Left renal cortex interstitium (tissue), 4 donors: ENCODE results near the gene ESR1. TPM values are rescaled to one million over a fixed set of nuclear protein-coding genes. Genes with fewer than 3 reads are reported as not detected.
A peak's percentile ranks its signal among the peaks of the same experiment; 100 is the strongest.

Source experiments
- DNase-seq, 4 donors: peaks; one replicate each; pipeline ENCODE4 v3.0.0-alpha.2; 2013; ENCODE audit warnings: low read depth in 4 of 4, low spot score in 2 of 4, missing footprints in 1 of 4
- polyA plus RNA-seq, 4 donors: library from polyadenylated mRNA; unstranded; fragments of 120-200 nt; gene quantifications; one replicate each; pipeline ENCODE4 v1.2.1, GENCODE V29; 2013; ENCODE audit not compliant: insufficient read length in 4 of 4

Gene ESR1
- 1 to 10 TPM in 2 of 4 donors, under 1 TPM in 2; 0.46 to 2.7 (median 1.3) TPM for polyA plus RNA-seq

- no peak for DNase-seq
These were observed at the start of gene ESR1 for GRCh38 chr6:151807513-151808370. Gene ESR1 (plus strand): TSS chr6:151807682. CDS start chr6:151807913, 231 bp downstream.

- no peak for DNase-seq
These were observed 47.0 kb upstream of the ESR1 start for GRCh38 chr6:151760486-151760885.

GRCh38 chr6:151761851-151762250, 45.6 kb upstream of the ESR1 start:
- DNase-seq: no peak

GRCh38 chr6:151762817-151763216, 44.7 kb upstream of the ESR1 start:
- DNase-seq: no peak

GRCh38 chr6:151763303-151763702, 44.2 kb upstream of the ESR1 start:
- no peak for DNase-seq

- DNase-seq: peak in 3 of 4 donors; percentile 23 to 45 (median 31)
These were observed 43.4 kb upstream of the ESR1 start for GRCh38 chr6:151763938-151764680.

GRCh38 chr6:151765444-151765886, 42.0 kb upstream of the ESR1 start:
- DNase-seq: peak in 3 of 4 donors; percentile 19 to 59 (median 43)

- no peak for DNase-seq
These were observed 35.0 kb upstream of the ESR1 start for GRCh38 chr6:151772446-151772845.

GRCh38 chr6:151773382-151773781, 34.1 kb upstream of the ESR1 start:
- no peak for DNase-seq

GRCh38 chr6:151782560-151782959, 24.9 kb upstream of the ESR1 start:
- DNase-seq: no peak

GRCh38 chr6:151783692-151784091, 23.8 kb upstream of the ESR1 start:
- DNase-seq: no peak

- DNase-seq: no peak
These were observed 22.9 kb upstream of the ESR1 start for GRCh38 chr6:151784441-151785214.

GRCh38 chr6:151796842-151797530, 10.5 kb upstream of the ESR1 start:
- DNase-seq: no peak

GRCh38 chr6:151803743-151804142, 3.7 kb upstream of the ESR1 start:
- no peak for DNase-seq

- DNase-seq: no peak
These were observed 2.7 kb upstream of the ESR1 start for GRCh38 chr6:151804585-151805285.

GRCh38 chr6:151805286-151805840, 2.1 kb upstream of the ESR1 start:
- no peak for DNase-seq

- DNase-seq: no peak
These were observed 547 bp upstream of the ESR1 start for GRCh38 chr6:151806757-151807512.
